ENCODE measurements around the gene SIX1. TPM values are rescaled to one million over a fixed set of nuclear protein-coding genes. Genes with fewer than 3 reads are reported as not detected.

Gene SIX1
- total and polyA plus RNA-seq, 2 of the 13 experiments (the other 11 are each of a cell fraction or from before 2014, with no cell fraction given), result 1.7 to 6.5 TPM

DNA sequence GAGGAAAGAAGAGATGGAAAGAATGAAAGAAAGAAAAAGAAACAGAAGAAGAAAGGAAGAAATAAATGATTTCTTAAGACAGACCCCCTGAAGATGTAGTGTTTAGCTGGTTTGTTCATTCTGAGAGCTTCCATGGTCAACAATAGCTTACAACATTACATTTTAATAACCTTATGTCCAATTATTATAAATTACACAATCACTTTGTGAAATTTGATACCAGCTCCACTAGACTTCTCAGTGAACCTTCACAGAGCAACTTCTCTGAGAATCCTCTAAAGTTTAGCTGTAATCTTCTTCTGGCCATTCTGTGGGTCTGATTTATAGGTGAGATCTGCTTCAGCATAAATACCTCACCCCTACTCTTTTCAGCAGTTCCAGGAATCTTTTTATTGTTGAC lies 27.9 kb downstream of the SIX1 start:
- intact Hi-C loops (cut with micrococcal nuclease; ENCODE audit: unreplicated experiment), result no loop called here

More for the DNA sequence above, 27.9 kb downstream of the SIX1 start:
- Histone ChIP-seq H3K79me2 (ENCODE audit: insufficient read depth, low read length) (no peaks in the 10 kb centered on the region), H3K4me2 (ENCODE audit: low read depth, low read length) (no peak overlapping the region), H3K4me1 (ENCODE audit: insufficient read depth, low read length) (peaks cover 54% of the 10 kb centered on the region), H3K9me3 (ENCODE audit: low read length) (no peaks in the 10 kb centered on the region), H4K20me1 (ENCODE audit: insufficient read depth, low read length) (no peaks in the 10 kb centered on the region), H2AFZ (ENCODE audit: low read length) (no peak overlapping the region), H3K4me3 (replicated peaks in 1 of 3; ENCODE audit: insufficient read depth in 1 of 3, low read depth in 2 of 3, low read length in 3 of 3) (no peak overlapping the region), H3K27ac (ENCODE audit: extremely low read length, insufficient read depth, low read length) (no peak overlapping the region), H3K27me3 (ENCODE audit: control insufficient read depth in 1 of 2, insufficient read depth in 2 of 2, low read length in 2 of 2) (no peaks in the 10 kb centered on the region; a peak in 1 of 5 replicates), H3K36me3 (replicated peaks in 1 of 2; ENCODE audit: control insufficient read depth in 1 of 2, insufficient read depth in 2 of 2, low read length in 2 of 2) (no peaks in the 10 kb centered on the region), H3K9ac (ENCODE audit: insufficient read depth, low read depth, low read length) (no peak overlapping the region)
- ChIA-PET POLR2A (no interaction called here), CTCF (ENCODE audit: low intra/inter-chr PET ratio, low total read pairs) (no interaction called here)
- TF ChIP-seq TMF1 (CRISPR knock-in tag; IDR thresholded peaks at IDR 0.05; ENCODE audit: low read depth) (no peak), ZNF7 (CRISPR knock-in tag; IDR thresholded peaks at IDR 0.05) (no peak), ZNF598 (CRISPR knock-in tag; IDR thresholded peaks at IDR 0.05; ENCODE audit: borderline replicate concordance) (no peak), NR3C1 (CRISPR knock-in tag; IDR thresholded peaks at IDR 0.05) (no peak), SUZ12 (IDR thresholded peaks at IDR 0.05; ENCODE audit: low read depth, low read length) (no peak), ZNF20 (CRISPR knock-in tag; IDR thresholded peaks at IDR 0.05) (no peak), ZNF430 (CRISPR knock-in tag; IDR thresholded peaks at IDR 0.05) (no peak), HNF4G (IDR thresholded peaks at IDR 0.05; ENCODE audit: borderline replicate concordance, low read depth, low read length) (no peak), HNF4G (CRISPR knock-in tag; IDR thresholded peaks at IDR 0.05; ENCODE audit: borderline replicate concordance, low read depth) (no peak), ZNF354B (CRISPR knock-in tag; IDR thresholded peaks at IDR 0.05) (no peak), NFKB2 (CRISPR knock-in tag; IDR thresholded peaks at IDR 0.05; ENCODE audit: borderline replicate concordance) (no peak), ZNF274 (CRISPR knock-in tag; IDR thresholded peaks at IDR 0.05) (no peak), HBP1 (CRISPR knock-in tag; IDR thresholded peaks at IDR 0.05; ENCODE audit: low read depth) (no peak), EP300 (IDR thresholded peaks at IDR 0.05; ENCODE audit: low read depth in 2 of 2, low read length in 2 of 2) (no peak), EP300 (CRISPR knock-in tag; IDR thresholded peaks at IDR 0.05; ENCODE audit: borderline replicate concordance) (no peak), KDM4B (CRISPR knock-in tag; IDR thresholded peaks at IDR 0.05) (no peak), RBM22 (optimal IDR thresholded peaks at IDR 0.05; ENCODE audit: low read length) (no peak), ZKSCAN1 (IDR thresholded peaks at IDR 0.05; ENCODE audit: low read length) (no peak)
- no peak for FAIRE-seq
- in situ Hi-C loops (cut with HindIII; ENCODE audit: extremely low pct_ligation_motif_present, low pct_unique_long_range_greater_than_20kb), result loop anchor here (10.0 kb wide), 4 partner anchors 403 to 633 kb away; no protein-coding TSS in a partner anchor
- DNase-seq (ENCODE audit: low spot score), result no peak
- BruUV-seq (replicated peaks), result no TSS peak
- ATAC-seq, result no peak
